SKM-1 treated with dmso at 0.1 percent for 144 hours (cell line): ENCODE measurements around the gene SPG7.
"Not testable (repeated sequence)": the region's sequence is repeated elsewhere in the genome, so short reads cannot be mapped to it uniquely, and the experiment has no call there.

Source experiments
- DNase-seq: peaks from one replicate; lab custom pipeline; 2025; ENCODE audit not compliant: unreplicated experiment; lab: John Stamatoyannopoulos, UW

The SPG7 gene

DNA sequence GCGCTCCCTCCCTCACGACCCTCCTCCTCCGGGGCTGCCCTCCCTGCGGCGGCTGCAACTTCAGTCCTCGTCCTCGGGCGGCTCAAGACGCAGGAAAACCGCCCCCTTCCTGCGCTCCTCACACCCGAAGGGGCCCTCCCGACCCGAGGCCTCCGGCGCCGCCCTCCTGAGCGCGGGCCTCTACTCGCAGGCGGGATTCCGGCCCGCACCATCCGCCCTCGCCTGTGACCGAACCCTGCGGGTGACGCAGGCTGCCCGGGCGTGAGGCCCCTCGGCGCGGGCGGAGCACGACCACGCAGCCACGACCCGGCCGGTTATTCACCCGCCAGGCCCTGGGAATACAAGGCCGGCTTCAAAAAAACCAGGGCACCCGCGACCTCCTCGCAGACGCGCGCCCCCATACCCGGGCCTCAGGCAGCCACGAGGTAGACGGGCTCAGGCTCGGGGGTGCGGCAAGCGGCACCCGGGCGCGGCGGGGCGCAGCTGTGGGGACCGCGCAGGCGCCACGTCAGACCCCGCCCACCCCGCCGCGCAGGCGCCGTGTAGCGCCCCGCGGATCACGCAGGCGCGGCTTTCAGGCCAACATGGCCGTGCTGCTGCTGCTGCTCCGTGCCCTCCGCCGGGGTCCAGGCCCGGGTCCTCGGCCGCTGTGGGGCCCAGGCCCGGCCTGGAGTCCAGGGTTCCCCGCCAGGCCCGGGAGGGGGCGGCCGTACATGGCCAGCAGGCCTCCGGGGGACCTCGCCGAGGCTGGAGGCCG, at the start of gene SPG7:
Gene SPG7, plus strand, starts transcription at position 570 of the 757 bp plus-strand sequence. Its CDS starts 15 bp downstream, at position 585.
- DNase-seq = peak; percentile 67

DNA sequence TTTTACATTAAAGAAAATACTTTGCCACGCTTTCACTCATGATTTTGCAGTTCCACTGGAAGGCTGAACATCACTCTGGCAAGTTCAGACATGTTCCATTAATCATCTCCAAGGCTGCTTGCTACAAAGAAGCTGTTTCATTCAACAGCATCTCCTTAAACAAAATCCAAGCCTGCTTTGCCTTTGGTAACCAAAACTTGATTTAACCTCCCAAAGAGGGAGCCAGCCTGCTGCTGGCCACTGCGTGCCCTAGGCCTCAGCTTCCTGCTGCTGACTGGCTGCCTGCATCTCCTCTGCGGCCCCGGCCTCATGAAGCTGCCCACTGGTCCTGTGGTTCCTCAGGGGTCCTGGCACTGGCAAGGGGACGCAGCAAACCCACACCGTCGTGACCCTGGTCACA, 49.7 kb upstream of the SPG7 start:
- DNase-seq = no peak

- DNase-seq = no peak
Measured at GRCh38 chr16:89458967-89459366, 49.2 kb upstream of the SPG7 start.

GRCh38 chr16:89460556-89460955, 47.6 kb upstream of the SPG7 start:
- no peak for DNase-seq

DNA sequence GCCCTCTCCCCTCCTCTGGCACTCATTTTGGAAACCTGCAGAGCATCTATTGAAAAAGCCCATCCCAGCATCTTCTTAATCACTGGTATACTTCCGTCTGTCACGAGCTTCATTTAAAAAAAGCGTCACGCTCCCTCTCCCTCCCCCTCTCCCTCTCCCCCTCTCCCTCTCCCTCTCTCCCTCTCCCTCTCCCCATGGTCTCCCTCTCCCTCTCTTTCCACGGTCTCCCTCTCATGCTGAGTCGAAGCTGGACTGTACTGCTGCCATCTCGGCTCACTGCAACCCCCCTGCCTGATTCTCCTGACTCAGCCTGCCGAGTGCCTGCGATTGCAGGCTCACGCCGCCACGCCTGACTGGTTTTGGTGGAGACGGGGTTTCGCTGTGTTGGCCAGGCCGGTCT, 46.3 kb upstream of the SPG7 start:
- DNase-seq = not testable (repeated sequence)

GRCh38 chr16:89462639-89463038, 45.6 kb upstream of the SPG7 start:
- DNase-seq = not testable (repeated sequence)

GRCh38 chr16:89463312-89463711, 44.9 kb upstream of the SPG7 start:
- not testable (repeated sequence) for DNase-seq

DNA sequence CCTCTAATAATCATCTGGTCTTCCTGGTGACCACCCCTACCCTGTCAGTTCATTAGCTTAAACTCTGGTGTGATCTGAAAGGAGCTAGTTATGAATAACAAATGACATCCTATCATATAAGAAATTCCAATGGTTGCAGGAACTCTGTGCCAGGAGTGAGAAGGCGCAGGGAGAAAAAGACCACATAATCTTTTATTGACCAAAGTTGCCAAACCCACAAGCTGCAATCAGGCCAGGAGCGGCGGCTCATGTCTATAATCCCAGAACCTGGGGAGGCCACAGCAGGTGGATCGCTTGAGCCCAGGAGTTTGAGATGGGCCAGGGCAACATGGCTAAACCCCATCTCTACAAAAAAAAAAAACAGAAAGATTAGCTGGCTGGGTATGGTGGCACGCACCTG, 41.3 kb upstream of the SPG7 start:
- DNase-seq = no peak

DNA sequence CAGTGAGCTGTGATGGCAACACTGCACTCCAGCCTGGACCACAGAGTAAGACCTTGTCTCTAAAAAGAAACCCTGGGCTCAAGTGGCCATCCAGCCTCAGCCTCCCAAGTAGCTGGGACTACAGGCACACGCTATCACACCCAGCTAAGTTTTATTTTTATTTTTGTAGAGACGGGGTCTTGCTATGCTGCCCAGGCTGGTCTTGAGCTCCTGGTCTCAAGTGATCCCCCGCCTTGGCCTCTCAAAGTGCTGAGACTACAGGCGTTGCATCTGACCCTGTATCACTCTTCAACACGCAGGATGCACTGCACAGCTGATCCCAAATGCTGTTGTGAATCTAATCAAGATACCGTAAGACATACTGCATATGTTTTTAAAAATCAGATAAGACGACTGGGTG, 40.8 kb upstream of the SPG7 start:
- no peak for DNase-seq

DNA sequence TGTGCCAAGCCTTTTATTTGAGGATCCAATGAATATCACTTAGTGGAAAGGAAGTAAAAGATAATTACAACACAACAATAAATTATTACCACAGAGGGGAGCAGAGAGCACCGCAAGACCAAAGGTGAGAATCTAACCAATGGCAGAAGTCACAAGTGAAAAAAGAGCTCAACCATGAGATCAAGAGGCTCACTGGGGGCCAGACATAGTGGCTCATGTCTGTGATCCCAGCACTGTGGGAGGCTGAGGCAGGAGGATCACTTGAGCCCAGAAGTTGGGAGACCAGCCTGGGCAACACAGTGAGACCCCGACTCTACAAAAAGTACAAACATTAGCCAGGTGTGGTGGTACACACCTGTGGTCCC, 35.5 kb upstream of the SPG7 start:
- no peak for DNase-seq

DNA sequence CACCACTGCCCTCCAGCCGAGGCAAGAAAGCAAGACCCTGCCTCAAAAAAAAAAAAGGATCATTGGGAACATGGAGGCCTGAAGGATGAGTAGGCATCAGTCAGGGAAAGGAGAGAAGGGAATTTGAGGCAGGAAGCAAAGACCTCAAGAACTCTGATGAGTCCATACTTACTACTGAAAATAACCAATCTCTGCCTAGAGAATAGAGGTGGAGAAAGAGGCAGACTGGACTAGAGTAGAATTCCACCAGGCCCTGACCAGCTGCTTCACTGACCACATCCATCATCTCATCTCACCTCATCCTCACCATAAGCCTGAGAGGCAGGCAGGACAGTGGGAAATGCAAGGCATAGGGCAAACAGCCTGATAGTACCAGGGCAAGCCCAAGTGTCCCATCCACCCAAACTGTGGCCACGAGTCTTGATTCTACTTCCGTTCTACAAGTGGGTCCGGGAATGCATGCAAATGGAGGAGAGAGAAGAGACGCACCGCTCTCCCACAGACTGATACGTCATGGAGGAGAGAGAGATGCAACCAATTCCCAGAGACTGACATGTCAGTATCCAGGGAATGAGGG, 35.0 kb upstream of the SPG7 start:
- DNase-seq = no peak

GRCh38 chr16:89473791-89474414, 34.3 kb upstream of the SPG7 start:
- peak; percentile 47 for DNase-seq

DNA sequence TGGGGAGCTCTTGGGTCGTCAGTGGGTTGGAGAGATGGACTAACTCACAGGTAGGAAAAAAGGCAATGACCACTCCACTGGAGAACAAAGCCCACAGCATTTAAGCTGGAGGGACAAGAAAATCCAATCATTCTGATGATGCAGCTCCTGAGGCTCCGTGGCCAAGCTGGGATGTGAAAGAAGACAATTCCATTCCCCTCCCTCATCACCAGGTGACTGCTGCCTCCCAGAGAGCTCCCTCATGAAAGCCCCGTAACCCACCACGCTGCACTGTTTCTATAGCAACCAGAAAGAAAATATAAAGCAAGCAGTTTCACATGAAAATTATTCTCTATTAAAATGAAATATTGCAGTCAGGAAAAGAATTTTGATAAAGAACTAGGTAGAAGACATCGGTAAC, 33.1 kb upstream of the SPG7 start:
- DNase-seq = no peak

DNA sequence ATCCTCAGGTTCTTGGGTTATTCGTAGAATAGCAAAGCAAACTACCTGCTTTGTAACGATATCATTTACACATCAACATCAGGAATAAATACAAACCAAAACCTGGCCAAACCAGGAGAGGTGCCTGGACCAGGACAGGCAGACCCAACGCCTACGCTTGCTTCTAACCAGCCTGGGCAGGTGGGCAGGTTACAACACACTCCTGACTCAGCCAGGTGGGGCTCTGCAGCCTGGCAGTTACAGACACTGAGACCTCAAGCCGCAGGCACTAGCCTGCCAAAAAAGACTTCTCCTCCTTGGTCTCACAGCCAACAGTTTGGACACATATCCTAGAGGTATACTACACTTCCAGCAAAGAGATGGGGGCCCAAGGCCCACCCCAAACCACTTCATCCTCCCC, 31.8 kb upstream of the SPG7 start:
- no peak for DNase-seq

DNA sequence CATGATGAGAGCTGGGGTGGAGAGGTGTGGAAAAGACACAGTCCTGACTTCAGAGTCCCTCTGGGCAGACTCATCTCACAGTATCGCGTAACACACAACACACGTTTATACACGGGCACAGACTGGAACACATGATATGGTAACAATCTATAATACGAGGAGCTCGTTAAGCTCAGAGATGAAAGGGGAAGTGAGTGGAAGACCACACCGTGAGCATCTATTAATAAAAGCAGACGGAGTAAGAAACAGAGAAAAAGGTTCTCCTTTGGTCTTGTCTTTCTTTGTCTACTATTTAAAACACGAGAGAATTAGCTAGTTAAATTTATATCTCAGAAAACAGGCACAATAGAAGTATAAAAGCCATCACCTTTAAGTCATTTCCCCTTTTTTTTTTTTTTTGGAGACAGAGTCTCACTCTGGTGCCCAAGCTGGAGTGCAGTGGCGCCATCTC, 31.4 kb upstream of the SPG7 start:
- no peak for DNase-seq

DNA sequence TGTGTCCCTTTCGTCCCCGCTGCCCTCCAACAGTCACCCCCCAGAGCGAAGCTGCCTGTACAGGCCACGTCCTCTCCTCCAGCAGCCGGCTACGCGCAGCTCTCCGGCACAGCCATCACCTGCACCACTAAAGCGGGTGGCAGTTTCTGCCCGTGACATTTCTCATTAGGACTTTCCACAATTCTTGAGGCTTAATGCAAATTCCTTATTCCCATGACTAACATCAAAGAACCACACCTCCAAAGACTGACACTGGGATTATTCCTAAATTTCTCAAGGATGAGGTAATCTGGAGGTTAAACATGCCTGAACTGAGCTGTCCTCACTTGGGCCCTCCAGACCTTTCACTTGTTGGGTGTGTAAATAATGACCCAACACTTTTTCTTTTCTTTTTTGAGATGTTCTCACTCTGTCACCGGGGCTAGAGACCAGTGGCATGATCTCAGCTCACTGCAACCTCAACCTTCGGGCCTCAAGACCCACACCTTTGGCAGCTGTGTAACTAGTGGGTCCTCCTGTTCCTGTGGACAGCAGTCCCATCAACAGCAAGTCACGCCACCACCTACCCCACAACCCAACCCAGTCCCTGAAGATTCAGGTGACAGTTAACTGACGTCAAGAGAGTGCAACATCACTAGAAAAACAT, 29.5 kb upstream of the SPG7 start:
- DNase-seq = no peak

- no peak for DNase-seq
Measured at GRCh38 chr16:89481356-89481955, 26.7 kb upstream of the SPG7 start.

DNA sequence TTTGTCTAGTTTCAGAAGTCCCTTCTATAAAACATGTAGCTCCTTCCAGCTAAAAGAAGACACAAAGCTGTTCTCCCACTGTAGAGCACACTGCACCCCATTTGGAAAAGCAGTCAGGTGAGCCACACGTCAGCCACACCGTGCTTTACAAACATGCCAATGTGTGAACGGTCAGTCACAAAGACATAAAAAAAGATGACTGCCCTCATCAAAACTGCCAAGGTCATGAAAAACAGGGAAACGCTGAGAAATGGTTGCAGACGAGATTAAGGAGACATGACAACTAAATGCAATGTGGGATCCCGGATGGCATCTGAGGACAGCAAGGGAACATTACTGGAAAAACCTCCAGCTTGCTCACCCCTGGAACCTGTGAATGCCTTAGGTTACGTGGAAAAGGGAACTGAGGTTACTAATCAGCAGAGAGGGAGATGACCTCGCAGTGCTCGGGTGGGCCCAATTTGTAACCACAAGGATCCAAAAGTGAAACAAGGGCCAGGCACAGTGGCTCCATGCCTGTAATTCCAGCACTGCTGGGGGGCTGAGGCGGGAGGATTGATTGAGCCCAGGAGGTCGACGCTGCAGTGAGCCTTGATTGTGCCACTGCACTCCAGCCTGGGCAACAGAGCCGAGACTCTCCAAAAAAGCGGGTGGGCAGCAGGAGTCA, 25.9 kb upstream of the SPG7 start:
- DNase-seq = no peak

DNA sequence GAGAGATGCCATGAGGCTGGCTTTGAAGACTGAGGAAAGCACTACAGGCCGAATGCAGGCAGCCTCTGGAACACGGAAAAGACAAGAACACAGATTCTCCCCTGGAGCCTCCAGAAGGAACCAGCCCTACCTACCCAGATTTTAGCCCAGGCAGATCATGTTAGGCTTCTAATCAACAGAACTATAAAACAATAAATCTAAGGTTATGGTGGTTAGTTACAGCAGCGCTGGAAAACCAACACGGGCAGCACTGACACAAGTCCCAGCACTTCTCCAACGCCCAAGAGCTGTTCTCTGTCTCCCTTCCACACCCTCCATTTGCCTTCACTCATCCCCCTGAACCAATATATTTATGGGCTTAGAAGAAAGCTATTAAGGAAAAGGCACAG, 25.4 kb upstream of the SPG7 start:
- no peak for DNase-seq

GRCh38 chr16:89484041-89484501, 24.1 kb upstream of the SPG7 start:
- no peak for DNase-seq
